Measurements from ENCODE around the gene MTA3. TPM values are rescaled to one million over a fixed set of nuclear protein-coding genes. Genes with fewer than 3 reads are reported as not detected.

The MTA3 gene
- total RNA-seq, 1 donor from 2014 or later = 26.8 TPM

GRCh38 chr2:42801381-42801780 lies 232.9 kb downstream of the MTA3 start:
- no peak overlapping the region for H3K4me3 Mint-ChIP-seq

DNA sequence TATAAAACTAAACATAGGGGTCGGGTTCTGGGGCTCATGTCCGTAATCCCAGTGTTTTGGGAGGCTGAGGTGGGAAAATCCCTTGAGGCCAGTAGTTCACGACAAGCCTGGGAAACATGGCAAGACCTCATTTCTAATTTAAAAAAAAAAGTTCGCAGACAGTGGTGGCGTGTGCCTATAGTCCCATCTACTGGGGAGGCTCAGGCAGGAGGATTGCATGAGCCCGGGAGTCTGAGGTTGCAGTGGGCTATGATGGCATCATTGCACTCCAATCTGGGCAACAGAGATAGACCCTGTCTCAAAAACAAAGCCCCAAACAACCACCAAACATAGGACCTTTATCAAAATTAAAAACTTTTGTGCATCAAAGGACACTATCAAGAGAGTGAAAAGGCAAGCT lies 233.7 kb downstream of the MTA3 start:
- no peaks in the 10 kb centered on the region for H3K27me3 Mint-ChIP-seq
- ATAC-seq (ENCODE audit: low read depth) (no peak), DNase-seq (no peak)
- ChIA-PET CTCF (no interaction called here), POLR2A (no interaction called here)
- H3K4me1 Mint-ChIP-seq = no peaks in the 10 kb centered on the region
- H3K36me3 Mint-ChIP-seq (ENCODE audit: low read depth) = no peaks in the 10 kb centered on the region
- H3K4me3 Mint-ChIP-seq = no peak overlapping the region
- H3K9me3 Mint-ChIP-seq = no peaks in the 10 kb centered on the region
- intact Hi-C loops (cut with micrococcal nuclease) = no loop called here
- TF ChIP-seq CTCF (IDR thresholded peaks at IDR 0.05) = no peak
- H3K27ac Mint-ChIP-seq = no peak overlapping the region

More at GRCh38 chr2:42801381-42801780, 232.9 kb downstream of the MTA3 start:
- DNase-seq (no peak), ATAC-seq (ENCODE audit: low read depth) (no peak)
- Mint-ChIP-seq H3K9me3 (no peaks in the 10 kb centered on the region), H3K27me3 (no peaks in the 10 kb centered on the region), H3K4me1 (peaks cover 3% of the 10 kb centered on the region), H3K36me3 (ENCODE audit: low read depth) (no peaks in the 10 kb centered on the region), H3K27ac (no peak overlapping the region)
- TF ChIP-seq CTCF (IDR thresholded peaks at IDR 0.05) = no peak
- ChIA-PET CTCF (no interaction called here), POLR2A (interaction anchor here (0.5 to 2.8 kb wide), 2 partner anchors 8 to 764 kb away, joined by 3 to 15 read pairs; no protein-coding TSS in a partner anchor)
- intact Hi-C loops (cut with micrococcal nuclease) = no loop called here

DNA sequence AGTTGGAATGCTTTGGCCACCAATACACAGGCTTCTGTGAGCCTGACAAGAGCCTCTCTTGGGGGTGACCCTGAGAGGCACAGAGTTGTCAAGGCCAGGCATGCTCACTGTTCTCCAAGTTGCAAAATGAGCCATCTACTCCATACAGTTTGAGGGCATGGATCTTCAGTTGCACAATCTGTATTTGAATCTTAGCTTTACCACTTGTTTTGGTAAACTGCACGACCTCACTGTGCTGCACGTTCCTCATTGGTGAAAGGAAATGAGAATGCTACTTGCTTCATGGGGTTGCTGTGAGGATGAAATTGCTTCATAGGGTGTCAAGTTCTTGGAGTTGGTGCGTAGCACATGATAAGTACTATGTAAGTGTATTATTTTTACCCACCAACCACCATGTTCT lies 235.9 kb downstream of the MTA3 start:
- ChIA-PET POLR2A (no interaction called here), CTCF (no interaction called here)
- ATAC-seq (ENCODE audit: low read depth) (no peak), DNase-seq (no peak)
- no peaks in the 10 kb centered on the region for H3K36me3 Mint-ChIP-seq (ENCODE audit: low read depth)
- H3K27me3 Mint-ChIP-seq = no peaks in the 10 kb centered on the region
- H3K4me1 Mint-ChIP-seq = peaks cover 8% of the 10 kb centered on the region
- TF ChIP-seq CTCF (IDR thresholded peaks at IDR 0.05) = no peak
- intact Hi-C loops (cut with micrococcal nuclease) = no loop called here
- no peaks in the 10 kb centered on the region for H3K9me3 Mint-ChIP-seq
- no peak overlapping the region for H3K27ac Mint-ChIP-seq
- no peak overlapping the region for H3K4me3 Mint-ChIP-seq

GRCh38 chr2:42804891-42805290 lies 236.5 kb downstream of the MTA3 start:
- ChIA-PET POLR2A (no interaction called here), CTCF (no interaction called here)
- H3K4me1 Mint-ChIP-seq = peaks cover 10% of the 10 kb centered on the region
- H3K27ac Mint-ChIP-seq = no peak overlapping the region
- ATAC-seq (ENCODE audit: low read depth) = no peak
- no peaks in the 10 kb centered on the region for H3K36me3 Mint-ChIP-seq (ENCODE audit: low read depth)
- H3K27me3 Mint-ChIP-seq = no peaks in the 10 kb centered on the region
- no peak for DNase-seq
- no peaks in the 10 kb centered on the region for H3K9me3 Mint-ChIP-seq
- TF ChIP-seq CTCF (IDR thresholded peaks at IDR 0.05) = no peak
- H3K4me3 Mint-ChIP-seq = no peak overlapping the region
- intact Hi-C loops (cut with micrococcal nuclease) = no loop called here

Other genes with a start within 250 kb of the MTA3 start
- 84.2 and 86.4 TPM in 2 replicates for gene COX7A2L, start 207.4 kb upstream of the MTA3 start, total RNA-seq
- gene KCNG3, start 74.7 kb upstream of the MTA3 start, total RNA-seq = not detected in 2 replicates
- 1.9 and 2.1 TPM in 2 replicates for gene OXER1, start 195.5 kb downstream of the MTA3 start, total RNA-seq
- gene HAAO, start 224.0 kb downstream of the MTA3 start, total RNA-seq = 11.4 TPM in 2 replicates

Data from activated B cell treated with CpG ODN at 0.5 μM for 24 hours (primary cell).